Calu3 (cell line): ENCODE measurements around the gene NMNAT2. TPM values are rescaled to one million over a fixed set of nuclear protein-coding genes. Genes with fewer than 3 reads are reported as not detected.

Source experiments
- BruUV-seq: library from RNA; stranded (reverse); fragments of 400-500 nt; replicated peaks from 2 replicates; lab custom pipeline; 2021; lab: Mats Ljungman, UMichigan
- CTCF ChIA-PET: fragments of 300-600 bp; sonication (Branson Sonifier 250); formaldehyde crosslinking; loops from one replicate; lab custom pipeline; 2022; ENCODE audit warnings: antibody characterized with exemption; lab: Charles Lee
- DNase-seq: peaks from one replicate; pipeline ENCODE4 v3.0.0; 2022
- H3K27ac Mint-ChIP-seq: one replicate; pipeline ENCODE4 v1.8.0; 2022; ENCODE audit warnings: mixed read lengths; ENCODE audit not compliant: unreplicated experiment
- H3K27me3 Mint-ChIP-seq: one replicate; pipeline ENCODE4 v1.8.0; 2022; ENCODE audit warnings: mixed read lengths; ENCODE audit not compliant: unreplicated experiment
- H3K36me3 Mint-ChIP-seq: one replicate; pipeline ENCODE4 v1.8.0; 2022; ENCODE audit warnings: mild to moderate bottlenecking, moderate library complexity, mixed read lengths; ENCODE audit not compliant: insufficient read depth, unreplicated experiment
- H3K4me1 Mint-ChIP-seq: one replicate; pipeline ENCODE4 v1.8.0; 2022; ENCODE audit warnings: mild to moderate bottlenecking, low read depth, mixed read lengths; ENCODE audit not compliant: unreplicated experiment
- H3K4me3 Mint-ChIP-seq: one replicate; pipeline ENCODE4 v1.8.0; 2022; ENCODE audit warnings: mild to moderate bottlenecking, low read depth, moderate library complexity, mixed read lengths; ENCODE audit not compliant: unreplicated experiment
- H3K9me3 Mint-ChIP-seq: one replicate; pipeline ENCODE4 v1.8.0; 2022; ENCODE audit warnings: low read depth, mixed read lengths; ENCODE audit not compliant: unreplicated experiment
- CTCF ChIP-seq: fragments of 200-600 bp; IDR thresholded peaks from one replicate; pipeline ENCODE4 v1.8.0; 2022; ENCODE audit warnings: antibody characterized with exemption; ENCODE audit not compliant: unreplicated experiment
- intact Hi-C: fragments of 100-400 bp; cut with micrococcal nuclease; formaldehyde crosslinking; loops from one replicate; pipeline ENCODE4 v1.10.0; 2022; ENCODE audit not compliant: unreplicated experiment
- total RNA-seq: library from RNA; stranded (reverse); gene quantifications from 2 replicates; pipeline ENCODE4 v1.2.3, GENCODE V29; 2022

Gene NMNAT2
- total RNA-seq, 1 experiment from 2014 or later = 0.26 TPM

- CTCF ChIA-PET = interaction anchor here (0.7 to 1.3 kb wide), 3 partner anchors 83 to 198 kb away, joined by 3 to 4 read pairs (median 3); no protein-coding TSS in a partner anchor
- BruUV-seq = no TSS peak
- intact Hi-C loops = loop anchor here (2.0 kb wide), 1 partner anchor 273 kb away; no protein-coding TSS in a partner anchor
- H3K4me3 Mint-ChIP-seq = no peak overlapping the region
- no peak for TF ChIP-seq CTCF
- DNase-seq = no peak
- peaks cover 35% of the 10 kb centered on the region for H3K4me1 Mint-ChIP-seq
- peak overlapping the region; percentile 71 for H3K27ac Mint-ChIP-seq
- no peaks in the 10 kb centered on the region for H3K27me3 Mint-ChIP-seq
- H3K36me3 Mint-ChIP-seq = peaks cover 92% of the 10 kb centered on the region
- no peaks in the 10 kb centered on the region for H3K9me3 Mint-ChIP-seq
Observed at GRCh38 chr1:183235503-183235902, 182.7 kb downstream of the NMNAT2 start.

- TF ChIP-seq CTCF = peak; percentile 26
- intact Hi-C loops = loop anchor here (2.0 kb wide), 1 partner anchor 272 kb away; no protein-coding TSS in a partner anchor
- peaks cover 90% of the 10 kb centered on the region for H3K36me3 Mint-ChIP-seq
- BruUV-seq = no TSS peak
- CTCF ChIA-PET = interaction anchor here (0.5 to 1.3 kb wide), 4 partner anchors 9 to 197 kb away, joined by 3 to 4 read pairs (median 4); no protein-coding TSS in a partner anchor
- no peaks in the 10 kb centered on the region for H3K9me3 Mint-ChIP-seq
- H3K4me1 Mint-ChIP-seq = peaks cover 37% of the 10 kb centered on the region
- H3K4me3 Mint-ChIP-seq = no peak overlapping the region
- peak overlapping the region; percentile 71 for H3K27ac Mint-ChIP-seq
- no peaks in the 10 kb centered on the region for H3K27me3 Mint-ChIP-seq
- peak; percentile 53 for DNase-seq
Observed at GRCh38 chr1:183234660-183235476, 183.3 kb downstream of the NMNAT2 start.

GRCh38 chr1:183233113-183233512 lies 185.1 kb downstream of the NMNAT2 start:
- peaks cover 88% of the 10 kb centered on the region for H3K36me3 Mint-ChIP-seq
- peak overlapping the region; percentile 1 for H3K4me3 Mint-ChIP-seq
- DNase-seq = no peak
- H3K4me1 Mint-ChIP-seq = peaks cover 37% of the 10 kb centered on the region
- CTCF ChIA-PET = no interaction called here
- TF ChIP-seq CTCF = no peak
- no TSS peak for BruUV-seq
- H3K9me3 Mint-ChIP-seq = no peaks in the 10 kb centered on the region
- peak overlapping the region; percentile 1 for H3K27ac Mint-ChIP-seq
- no peaks in the 10 kb centered on the region for H3K27me3 Mint-ChIP-seq
- intact Hi-C loops = no loop called here

- Mint-ChIP-seq H3K27me3 (no peaks in the 10 kb centered on the region), H3K36me3 (peaks cover 85% of the 10 kb centered on the region), H3K4me1 (peaks cover 44% of the 10 kb centered on the region), H3K4me3 (no peak overlapping the region), H3K9me3 (no peaks in the 10 kb centered on the region), H3K27ac (no peak overlapping the region)
- intact Hi-C loops = no loop called here
- no peak for TF ChIP-seq CTCF
- CTCF ChIA-PET = no interaction called here
- DNase-seq = no peak
- BruUV-seq = no TSS peak
Observed at GRCh38 chr1:183231545-183231944, 186.6 kb downstream of the NMNAT2 start.
